Measurements from ENCODE around the gene APOLD1. TPM values are rescaled to one million over a fixed set of nuclear protein-coding genes. Genes with fewer than 3 reads are reported as not detected.
A peak's percentile ranks its signal among the peaks of the same experiment; 100 is the strongest.

The APOLD1 gene
- total and polyA plus RNA-seq, 8 donors = 1.6 to 6.4 (median 3.0) TPM

DNA sequence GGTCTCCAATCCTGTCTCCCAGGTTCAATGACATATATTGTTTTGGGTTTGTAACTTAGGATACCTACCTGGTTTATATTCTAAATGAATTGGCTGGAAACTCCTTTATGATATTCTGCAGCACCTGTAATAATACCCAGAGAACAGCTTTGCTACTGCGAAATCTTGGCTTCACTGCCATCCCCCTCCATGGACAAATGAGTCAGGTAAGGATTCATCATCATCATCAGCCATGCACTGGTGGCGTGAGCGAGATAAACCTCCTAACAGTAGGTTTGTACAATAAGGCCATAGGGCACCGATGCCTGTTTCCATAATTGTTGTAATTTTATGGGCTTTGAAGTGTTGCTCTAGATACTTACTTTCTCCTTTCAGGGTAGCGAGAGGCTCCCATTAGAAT, 38.4 kb downstream of the APOLD1 start:
- intact Hi-C loops (cut with DNase I) = no loop called here
- FAIRE-seq (no peak), DNase-seq (no peak), ATAC-seq (no peak)
- WGBS, 2 donors = 95 to 98% methylated on average over 5 of the region's 5 CpGs
- TF ChIP-seq, protein P1, sequence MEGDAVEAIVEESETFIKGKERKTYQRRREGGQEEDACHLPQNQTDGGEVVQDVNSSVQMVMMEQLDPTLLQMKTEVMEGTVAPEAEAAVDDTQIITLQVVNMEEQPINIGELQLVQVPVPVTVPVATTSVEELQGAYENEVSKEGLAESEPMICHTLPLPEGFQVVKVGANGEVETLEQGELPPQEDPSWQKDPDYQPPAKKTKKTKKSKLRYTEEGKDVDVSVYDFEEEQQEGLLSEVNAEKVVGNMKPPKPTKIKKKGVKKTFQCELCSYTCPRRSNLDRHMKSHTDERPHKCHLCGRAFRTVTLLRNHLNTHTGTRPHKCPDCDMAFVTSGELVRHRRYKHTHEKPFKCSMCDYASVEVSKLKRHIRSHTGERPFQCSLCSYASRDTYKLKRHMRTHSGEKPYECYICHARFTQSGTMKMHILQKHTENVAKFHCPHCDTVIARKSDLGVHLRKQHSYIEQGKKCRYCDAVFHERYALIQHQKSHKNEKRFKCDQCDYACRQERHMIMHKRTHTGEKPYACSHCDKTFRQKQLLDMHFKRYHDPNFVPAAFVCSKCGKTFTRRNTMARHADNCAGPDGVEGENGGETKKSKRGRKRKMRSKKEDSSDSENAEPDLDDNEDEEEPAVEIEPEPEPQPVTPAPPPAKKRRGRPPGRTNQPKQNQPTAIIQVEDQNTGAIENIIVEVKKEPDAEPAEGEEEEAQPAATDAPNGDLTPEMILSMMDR (IDR thresholded peaks at IDR 0.05) = no peak
- no peak overlapping the region for H3K4me3 ChIP-seq
- H3K9me3 ChIP-seq = no peaks in the 10 kb centered on the region
- H3K36me3 ChIP-seq = peaks cover 0 to 63% (median 42%) of the 10 kb centered on the region in 3 donors
- H3K27me3 ChIP-seq = no peaks in the 10 kb centered on the region
- H3K4me1 ChIP-seq = no peaks in the 10 kb centered on the region
- no peak overlapping the region for H3K27ac ChIP-seq

DNA sequence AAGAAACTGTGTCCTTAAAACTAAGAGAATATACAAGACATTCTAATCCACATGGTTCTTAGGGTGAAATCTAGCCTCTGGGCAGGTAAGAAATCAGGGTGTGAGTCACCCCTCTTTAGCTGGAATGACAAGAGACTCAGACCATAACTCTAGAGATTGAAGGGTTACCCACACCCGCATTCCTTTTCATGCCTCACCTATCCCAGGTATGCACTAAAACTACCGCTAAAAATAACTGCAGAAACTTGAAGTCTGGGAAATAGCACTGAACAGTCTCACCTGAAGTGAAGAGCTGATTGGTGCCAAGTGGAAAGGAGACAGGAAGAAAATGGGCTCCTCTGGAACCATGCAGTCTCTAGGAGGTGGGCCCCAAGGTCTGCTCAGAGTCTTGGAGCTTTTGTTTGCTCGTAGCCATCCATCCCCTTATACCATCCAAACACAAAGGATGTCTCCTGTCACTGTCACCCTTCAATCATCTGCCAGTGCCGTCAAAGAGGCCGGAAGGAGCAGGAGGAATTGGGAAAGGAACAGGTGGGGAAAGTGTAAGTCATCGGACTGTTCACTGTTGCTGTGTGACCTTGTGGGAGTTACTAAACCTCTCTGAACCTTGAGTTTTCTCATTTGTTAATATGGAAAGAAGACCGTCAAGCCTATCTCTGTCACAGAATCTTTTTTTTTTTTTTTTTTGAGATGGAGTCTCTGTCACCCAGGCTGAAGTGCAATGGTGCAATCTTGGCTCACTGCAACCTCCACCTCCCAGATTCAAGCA, 50.1 kb downstream of the APOLD1 start:
- Histone ChIP-seq H3K4me1 (no peaks in the 10 kb centered on the region), H3K27me3 (no peaks in the 10 kb centered on the region), H3K36me3 (peaks cover 0 to 4% (median 0%) of the 10 kb centered on the region in 3 donors), H3K9me3 (no peaks in the 10 kb centered on the region), H3K27ac (no peak overlapping the region), H3K4me3 (no peak overlapping the region)
- no peak for DNase-seq
- TF ChIP-seq, protein P1 (IDR thresholded peaks at IDR 0.05) = no peak
- FAIRE-seq = no peak
- intact Hi-C loops (cut with DNase I) = no loop called here
- peak in 3 of 4 donors; percentile 10 to 55 (median 33) for ATAC-seq
- 90 to 92% methylated on average over 7 of the region's 7 CpGs for WGBS, 2 donors

DNA sequence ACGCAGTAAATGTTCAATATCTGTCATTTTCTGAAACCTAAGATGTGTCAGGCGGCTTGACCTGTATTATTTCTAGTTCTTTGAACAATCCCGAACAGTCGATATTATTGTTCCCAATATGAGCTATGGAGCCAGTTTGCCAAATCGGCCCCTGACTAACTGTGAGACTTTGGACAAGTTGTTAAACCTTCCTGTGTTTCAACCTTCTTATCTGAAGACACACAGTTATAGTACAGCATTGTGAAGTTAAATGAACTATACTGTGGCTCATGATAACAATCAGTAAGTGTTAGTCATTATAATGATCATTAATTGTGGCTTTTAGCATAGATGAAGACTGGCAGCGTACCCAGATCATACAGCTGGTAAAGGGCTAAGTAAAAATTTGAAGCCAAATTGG, 51.1 kb downstream of the APOLD1 start:
- DNase-seq (no peak), FAIRE-seq (no peak), ATAC-seq (no peak)
- no peaks in the 10 kb centered on the region for H3K36me3 ChIP-seq
- intact Hi-C loops (cut with DNase I) = no loop called here
- no peak overlapping the region for H3K4me3 ChIP-seq
- 71 to 77% methylated on average over 6 of the region's 6 CpGs for WGBS, 2 donors
- no peaks in the 10 kb centered on the region for H3K4me1 ChIP-seq
- no peaks in the 10 kb centered on the region for H3K9me3 ChIP-seq
- TF ChIP-seq, protein P1 (IDR thresholded peaks at IDR 0.05) = no peak
- H3K27me3 ChIP-seq = no peaks in the 10 kb centered on the region
- H3K27ac ChIP-seq = no peak overlapping the region

DNA sequence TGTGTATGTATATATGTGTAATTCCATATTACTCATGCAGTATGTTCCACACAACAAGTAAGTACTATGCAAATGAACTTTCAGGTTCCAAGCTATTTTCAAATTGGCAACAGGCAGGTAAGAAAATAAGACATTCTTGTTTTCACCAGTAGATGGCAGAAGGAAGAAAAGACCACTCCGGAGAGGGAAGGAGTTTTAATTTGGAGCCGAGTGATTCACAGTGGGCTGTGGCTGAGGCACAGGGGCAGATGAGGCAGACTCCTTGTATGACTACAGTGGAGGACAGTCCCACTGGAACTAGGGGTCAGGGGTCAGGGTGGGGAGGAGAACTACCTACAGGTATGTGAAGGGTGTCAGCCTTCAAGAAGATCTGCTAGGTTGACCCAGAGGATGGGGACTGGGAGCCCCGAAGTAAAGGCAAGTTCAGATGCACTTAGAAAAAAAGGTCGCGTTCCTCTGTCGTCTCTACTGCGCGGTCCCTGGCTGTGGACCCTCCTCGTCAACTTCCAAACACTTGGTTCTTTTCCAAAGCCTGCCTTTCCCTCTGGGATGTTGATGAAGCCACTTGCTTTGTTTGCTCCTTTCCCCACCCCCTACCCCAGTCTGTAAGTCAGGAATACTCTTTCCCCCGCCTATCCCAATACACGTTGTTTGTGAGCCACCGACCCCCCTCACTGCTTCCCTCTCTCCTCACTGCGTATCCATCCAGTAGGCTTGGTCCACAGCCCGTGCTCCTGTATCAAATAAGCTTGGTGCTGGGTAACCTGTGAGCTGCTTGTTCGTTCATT, 51.8 kb downstream of the APOLD1 start:
- Histone ChIP-seq H3K4me1 (no peaks in the 10 kb centered on the region), H3K4me3 (no peak overlapping the region), H3K27me3 (no peaks in the 10 kb centered on the region), H3K27ac (no peak overlapping the region), H3K9me3 (no peaks in the 10 kb centered on the region), H3K36me3 (no peaks in the 10 kb centered on the region)
- WGBS, 2 donors = 55% methylated on average over 15 of the region's 15 CpGs
- TF ChIP-seq, protein P1 (IDR thresholded peaks at IDR 0.05) = peak in 3 of 4 donors; percentile 17 to 46 (median 31)
- intact Hi-C loops (cut with DNase I) = no loop called here
- FAIRE-seq (no peak), DNase-seq (peak in 2 of 6 donors; percentile 20 to 30), ATAC-seq (peak; percentile 66 to 86 (median 81))

DNA sequence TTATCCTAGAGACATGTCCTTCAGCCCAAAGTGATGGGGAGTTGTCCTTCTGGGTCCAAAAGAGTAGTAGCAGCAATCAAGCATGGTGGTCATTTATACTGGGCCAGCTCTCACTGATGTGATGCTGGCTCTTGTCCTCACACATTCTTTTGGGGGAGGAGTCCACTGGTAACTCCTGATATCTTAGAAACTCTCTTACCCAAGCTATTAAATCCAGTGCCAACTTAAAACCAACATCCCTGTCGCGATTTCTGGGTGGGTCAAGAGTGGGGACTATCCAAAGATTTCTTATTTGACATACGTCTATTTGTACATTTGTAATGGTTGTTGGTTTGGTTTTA, 52.3 kb downstream of the APOLD1 start:
- Histone ChIP-seq H3K4me3 (no peak overlapping the region), H3K4me1 (no peaks in the 10 kb centered on the region), H3K27me3 (no peaks in the 10 kb centered on the region), H3K36me3 (no peaks in the 10 kb centered on the region), H3K27ac (no peak overlapping the region), H3K9me3 (no peaks in the 10 kb centered on the region)
- DNase-seq = no peak
- intact Hi-C loops (cut with DNase I) = no loop called here
- WGBS, 2 donors = 90 to 93% methylated on average over 3 of the region's 3 CpGs
- no peak for ATAC-seq
- TF ChIP-seq, protein P1 (IDR thresholded peaks at IDR 0.05) = no peak
- FAIRE-seq = no peak
